ENCODE data around the gene RTN1.

- TF ChIP-seq GATA2 (IDR thresholded peaks at IDR 0.05; ENCODE audit: low read depth, low read length) (no peak), GATA3 (IDR thresholded peaks at IDR 0.05; ENCODE audit: low read depth, low read length) (no peak)
These were observed 171.8 kb downstream of the RTN1 start for GRCh38 chr14:59698793-59699192.
